ENCODE measurements around the gene MAST4.

GRCh38 chr5:66660396-66660795 lies 64.2 kb downstream of the MAST4 start:
- TF ChIP-seq CTCF (IDR thresholded peaks at IDR 0.05) (no peak), POLR2A (IDR thresholded peaks at IDR 0.05) (no peak), EP300 (IDR thresholded peaks at IDR 0.05) (no peak)

All from tibial nerve (tissue), 4 donors.